T-helper 2 cell treated with Interferon-gamma antibody and Interleukin-4, amounts not matched to agents 100 ng/mL and 5 ng/mL, for 36 hours (primary cell): Measurements from ENCODE around the gene SNTG2. TPM values are rescaled to one million over a fixed set of nuclear protein-coding genes. Genes with fewer than 3 reads are reported as not detected.

ENCODE experiments used
- intact Hi-C: fragments of 100-400 bp; cut with micrococcal nuclease; formaldehyde crosslinking; loops from one replicate; pipeline ENCODE4 v1.15.1; 2023
- total RNA-seq: library from RNA; stranded (reverse); gene quantifications from 2 replicates; pipeline ENCODE4 v1.2.3, GENCODE V29; 2022

Gene SNTG2
- total RNA-seq, 1 donor from 2014 or later: 0.57 TPM

- intact Hi-C loops: no loop called here
Observed at GRCh38 chr2:926259-926793, 24.3 kb upstream of the SNTG2 start.

GRCh38 chr2:926896-927295, 23.8 kb upstream of the SNTG2 start:
- intact Hi-C loops: no loop called here

GRCh38 chr2:929011-929735, 21.5 kb upstream of the SNTG2 start:
- intact Hi-C loops: no loop called here

- intact Hi-C loops: no loop called here
Observed at GRCh38 chr2:929925-930324, 20.7 kb upstream of the SNTG2 start.

GRCh38 chr2:930935-931334, 19.7 kb upstream of the SNTG2 start:
- intact Hi-C loops: no loop called here

- intact Hi-C loops: no loop called here
Observed at GRCh38 chr2:932320-933115, 18.1 kb upstream of the SNTG2 start.

GRCh38 chr2:933734-934295, 16.8 kb upstream of the SNTG2 start:
- intact Hi-C loops: no loop called here

GRCh38 chr2:937530-937929, 13.1 kb upstream of the SNTG2 start:
- intact Hi-C loops: no loop called here

- intact Hi-C loops: no loop called here
Observed at GRCh38 chr2:938181-939005, 12.3 kb upstream of the SNTG2 start.

- intact Hi-C loops: no loop called here
Observed at GRCh38 chr2:939936-940601, 10.6 kb upstream of the SNTG2 start.

- intact Hi-C loops: no loop called here
Observed at GRCh38 chr2:941871-942270, 8.8 kb upstream of the SNTG2 start.

- intact Hi-C loops: no loop called here
Observed at GRCh38 chr2:942775-943460, 7.7 kb upstream of the SNTG2 start.

GRCh38 chr2:943461-943797, 7.2 kb upstream of the SNTG2 start:
- intact Hi-C loops: no loop called here

GRCh38 chr2:943821-944220, 6.8 kb upstream of the SNTG2 start:
- intact Hi-C loops: no loop called here

- intact Hi-C loops: no loop called here
Observed at GRCh38 chr2:944693-945092, 6.0 kb upstream of the SNTG2 start.

GRCh38 chr2:945104-945503, 5.5 kb upstream of the SNTG2 start:
- intact Hi-C loops: no loop called here

- intact Hi-C loops: no loop called here
Observed at GRCh38 chr2:946073-946948, 4.3 kb upstream of the SNTG2 start.

- intact Hi-C loops: loop anchor here (5.0 kb wide), 1 partner anchor 272 kb away; the partner anchor contains the start of gene TMEM18
Observed at GRCh38 chr2:949384-950079, 1.1 kb upstream of the SNTG2 start.
